HUES6 (cell line): ENCODE measurements around the gene CEP97.
"Not testable (repeated sequence)": the region's sequence is repeated elsewhere in the genome, so short reads cannot be mapped to it uniquely, and the experiment has no call there.

Experiments
- H3K27ac ChIP-seq: 2 replicates; pipeline ENCODE4 v1.7.0; 2013; ENCODE audit warnings: low read depth, mild to moderate bottlenecking, low read length, inconsistent platforms
- H3K27me3 ChIP-seq: 2 replicates; pipeline ENCODE4 v1.6.1; 2013; ENCODE audit warnings: low read length; ENCODE audit not compliant: control insufficient read depth, insufficient read depth
- H3K36me3 ChIP-seq: 2 replicates; pipeline ENCODE4 v1.6.1; 2013; ENCODE audit warnings: low read length; ENCODE audit not compliant: control insufficient read depth, insufficient read depth
- H3K4me1 ChIP-seq: 2 replicates; pipeline ENCODE4 v1.6.1; 2013; ENCODE audit warnings: low read length; ENCODE audit not compliant: control insufficient read depth, insufficient read depth
- H3K4me3 ChIP-seq: 2 replicates; pipeline ENCODE4 v1.5.1; 2013; ENCODE audit warnings: low read depth, low read length
- H3K9ac ChIP-seq: one replicate; pipeline ENCODE4 v1.6.1; 2013; ENCODE audit warnings: mild to moderate bottlenecking, low read length
- H3K9me3 ChIP-seq: 2 replicates; pipeline ENCODE4 v1.6.1; 2013; ENCODE audit warnings: low read depth, low read length; ENCODE audit not compliant: control insufficient read depth, insufficient read depth

The CEP97 gene

DNA sequence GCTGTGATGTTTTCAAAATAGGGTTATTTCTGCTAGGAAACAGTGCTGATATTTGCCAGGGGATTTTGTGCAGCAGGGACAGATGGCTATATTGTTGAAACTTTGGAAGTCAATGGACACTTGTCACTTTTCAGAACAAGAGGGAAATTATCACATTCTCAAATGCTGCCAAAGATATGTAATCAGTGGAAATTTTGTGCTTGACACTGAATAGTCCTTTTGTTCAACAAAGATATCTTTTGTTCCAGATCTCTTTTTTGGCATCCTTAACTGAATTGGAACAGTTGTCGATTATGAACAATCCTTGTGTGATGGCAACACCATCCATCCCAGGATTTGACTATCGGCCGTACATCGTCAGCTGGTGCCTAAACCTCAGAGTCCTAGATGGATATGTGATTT is 7.8 kb downstream of the CEP97 start:
- Histone ChIP-seq H3K27ac (no peak overlapping the region), H3K4me3 (no peak overlapping the region), H3K36me3 (peaks cover 86% of the 10 kb centered on the region), H3K4me1 (no peaks in the 10 kb centered on the region), H3K27me3 (no peaks in the 10 kb centered on the region), H3K9ac (no peak overlapping the region), H3K9me3 (no peaks in the 10 kb centered on the region; the same call in 1 of the 2 replicates)

DNA sequence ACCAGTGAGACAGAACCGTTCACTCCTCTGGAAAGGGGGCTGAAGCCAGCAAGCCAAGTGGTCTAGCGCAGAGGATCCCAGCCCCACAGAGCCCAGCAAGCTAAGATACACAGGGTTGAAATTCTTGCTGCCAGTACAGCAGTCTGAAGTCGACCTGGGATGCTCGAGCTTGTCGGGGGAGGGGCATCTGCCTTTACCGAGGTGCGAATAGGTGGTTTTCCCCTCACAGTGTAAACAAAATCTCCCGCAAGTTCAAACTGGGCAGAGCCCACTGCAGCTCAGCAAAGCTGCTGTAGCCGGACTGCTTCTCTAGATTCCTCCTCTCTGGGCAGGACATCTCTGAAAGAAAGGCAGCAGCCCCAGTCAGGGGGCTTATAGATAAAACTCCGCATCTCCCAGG is 11.4 kb downstream of the CEP97 start:
- no peak overlapping the region for H3K9ac ChIP-seq
- no peak overlapping the region for H3K27ac ChIP-seq
- no peaks in the 10 kb centered on the region for H3K27me3 ChIP-seq
- no peak overlapping the region for H3K4me3 ChIP-seq
- peaks cover 55% of the 10 kb centered on the region for H3K36me3 ChIP-seq
- no peaks in the 10 kb centered on the region for H3K4me1 ChIP-seq
- H3K9me3 ChIP-seq: peaks cover 2% of the 10 kb centered on the region; the same call in 1 of the 2 replicates

- H3K36me3 ChIP-seq: peaks cover 10% of the 10 kb centered on the region
- not testable (repeated sequence) for H3K4me1 ChIP-seq, H3K9me3 ChIP-seq, H3K27ac ChIP-seq, H3K9ac ChIP-seq, H3K4me3 ChIP-seq, H3K27me3 ChIP-seq
These were observed 17.5 kb downstream of the CEP97 start for GRCh38 chr3:101741914-101742313.

GRCh38 chr3:101744811-101745210 is 20.4 kb downstream of the CEP97 start:
- H3K9ac ChIP-seq: no peak overlapping the region
- no peaks in the 10 kb centered on the region for H3K9me3 ChIP-seq
- no peak overlapping the region for H3K27ac ChIP-seq
- no peak overlapping the region for H3K4me3 ChIP-seq
- H3K36me3 ChIP-seq: 0 out of 2 replicates have a peak, but pooled peaks cover 9% of the 10 kb centered on the region
- H3K27me3 ChIP-seq: no peaks in the 10 kb centered on the region
- no peaks in the 10 kb centered on the region for H3K4me1 ChIP-seq

GRCh38 chr3:101745934-101746333 is 21.5 kb downstream of the CEP97 start:
- not testable (repeated sequence) for H3K9ac ChIP-seq, H3K4me1 ChIP-seq, H3K36me3 ChIP-seq, H3K9me3 ChIP-seq, H3K27me3 ChIP-seq, H3K27ac ChIP-seq, H3K4me3 ChIP-seq

DNA sequence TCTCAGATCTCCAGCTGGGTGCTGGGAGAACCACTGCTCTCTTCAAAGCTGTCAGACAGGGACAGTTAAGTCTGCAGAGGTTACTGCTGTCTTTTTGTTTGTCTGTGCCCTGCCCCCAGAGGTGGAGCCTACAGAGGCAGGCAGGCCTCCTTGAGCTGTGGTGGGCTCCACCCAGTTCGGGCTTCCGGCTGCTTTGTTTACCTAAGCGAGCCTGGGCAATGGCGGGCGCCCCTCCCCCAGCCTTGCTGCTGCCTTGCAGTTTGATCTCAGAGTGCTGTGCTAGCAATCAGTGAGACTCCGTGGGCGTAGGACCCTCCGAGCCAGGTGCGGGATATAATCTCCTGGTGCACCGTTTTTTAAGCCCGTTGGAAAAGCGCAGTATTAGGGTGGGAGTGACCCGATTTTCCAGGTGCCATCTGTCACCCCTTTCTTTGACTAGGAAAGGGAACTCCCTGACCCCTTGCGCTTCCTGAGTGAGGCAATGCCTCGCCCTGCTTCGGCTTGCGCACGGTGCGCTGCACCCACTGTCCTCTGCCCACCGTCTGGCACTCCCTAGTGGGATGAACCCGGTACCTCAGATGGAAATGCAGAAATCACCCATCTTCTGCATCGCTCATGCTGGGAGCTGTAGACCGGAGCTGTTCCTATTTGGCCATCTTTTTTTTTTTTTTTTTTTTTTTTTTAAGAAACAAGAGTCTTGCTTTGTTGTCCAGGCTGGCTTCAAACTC is 29.1 kb downstream of the CEP97 start:
- not testable (repeated sequence) for H3K9me3 ChIP-seq, H3K9ac ChIP-seq, H3K4me3 ChIP-seq, H3K4me1 ChIP-seq, H3K27ac ChIP-seq, H3K27me3 ChIP-seq
- H3K36me3 ChIP-seq: peaks cover 45% of the 10 kb centered on the region

DNA sequence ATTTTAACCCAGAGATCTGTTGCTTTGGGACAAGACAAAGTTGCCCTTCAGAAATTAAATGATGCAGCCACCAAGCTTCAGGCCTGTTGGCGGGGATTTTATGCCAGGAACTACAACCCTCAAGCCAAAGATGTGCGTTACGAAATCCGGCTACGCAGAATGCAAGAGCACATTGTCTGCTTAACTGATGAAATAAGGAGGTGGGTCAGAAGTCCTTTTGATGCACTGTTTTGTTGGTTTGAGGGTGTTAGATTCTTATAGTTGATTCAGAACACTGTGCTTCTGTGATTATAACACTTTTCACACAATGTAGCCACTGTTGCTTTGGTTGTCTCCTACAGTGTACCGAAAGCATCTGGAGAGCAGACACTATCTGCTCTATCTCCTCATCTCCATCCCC is 33.8 kb downstream of the CEP97 start:
- Histone ChIP-seq H3K36me3 (peaks cover 64% of the 10 kb centered on the region), H3K27me3 (no peaks in the 10 kb centered on the region), H3K9ac (no peak overlapping the region), H3K4me1 (no peaks in the 10 kb centered on the region), H3K9me3 (peaks cover 2% of the 10 kb centered on the region; the same call in 1 of the 2 replicates), H3K27ac (no peak overlapping the region), H3K4me3 (no peak overlapping the region)

GRCh38 chr3:101762041-101762646 is 37.7 kb downstream of the CEP97 start:
- Histone ChIP-seq H3K27ac (no peak overlapping the region), H3K36me3 (peaks cover 52% of the 10 kb centered on the region), H3K4me1 (no peaks in the 10 kb centered on the region), H3K4me3 (no peak overlapping the region), H3K27me3 (no peaks in the 10 kb centered on the region), H3K9ac (no peak overlapping the region), H3K9me3 (no peaks in the 10 kb centered on the region)

GRCh38 chr3:101777745-101778281 is 53.4 kb downstream of the CEP97 start:
- not testable (repeated sequence) for H3K9ac ChIP-seq, H3K36me3 ChIP-seq, H3K27ac ChIP-seq, H3K4me3 ChIP-seq, H3K27me3 ChIP-seq, H3K9me3 ChIP-seq
- peaks cover 25% of the 10 kb centered on the region for H3K4me1 ChIP-seq

DNA sequence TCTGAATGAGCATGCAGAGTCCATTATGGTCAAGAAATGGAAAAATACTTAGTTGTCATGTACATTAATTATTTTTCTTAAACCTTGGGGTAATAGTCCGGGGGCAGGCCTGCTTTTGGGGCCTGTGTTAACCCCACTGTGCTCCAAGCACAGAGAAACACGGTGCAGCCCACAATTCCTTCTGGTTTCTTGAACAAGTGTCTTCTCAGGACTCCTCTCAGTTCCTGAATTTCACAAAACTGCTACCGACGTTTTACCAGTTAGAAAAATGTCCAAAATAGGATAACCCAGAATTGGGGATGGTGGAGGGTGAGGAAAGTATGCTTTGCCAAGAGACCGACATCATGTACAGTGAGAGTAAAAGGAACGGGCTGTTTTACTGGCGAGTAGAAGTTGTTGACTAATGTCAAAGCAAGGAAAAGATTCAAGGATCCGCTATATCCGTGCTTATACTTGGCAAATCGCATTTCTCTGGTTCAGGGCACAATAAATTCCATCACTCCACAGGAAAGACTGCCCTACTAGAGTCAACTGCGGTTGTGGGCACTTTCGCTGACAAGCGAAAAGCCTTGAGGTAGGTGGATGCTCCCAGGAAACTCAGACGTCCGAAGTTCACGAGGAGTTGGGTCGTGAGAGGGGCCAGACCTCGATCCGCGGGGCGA is 54.1 kb downstream of the CEP97 start:
- peak overlapping the region; percentile 78 for H3K4me3 ChIP-seq
- H3K27ac ChIP-seq: no peak overlapping the region

More for the DNA sequence above, 54.1 kb downstream of the CEP97 start:
- Histone ChIP-seq H3K4me1 (peaks cover 25% of the 10 kb centered on the region), H3K27me3 (peaks cover 9% of the 10 kb centered on the region; the same call in 1 of the 2 replicates), H3K9ac (peak overlapping the region; percentile 58), H3K36me3 (peaks cover 4% of the 10 kb centered on the region), H3K9me3 (no peaks in the 10 kb centered on the region)
